GM12801 (cell line): ENCODE measurements around the gene KRT83.

Experiments
- CTCF ChIP-seq: IDR thresholded peaks from one replicate; pipeline ENCODE4 v1.5.1; 2011; ENCODE audit warnings: control low read depth; ENCODE audit not compliant: insufficient read length; ENCODE audit errors: extremely low read depth

Gene KRT83

GRCh38 chr12:52327052-52327829, 6.0 kb upstream of the KRT83 start:
- no peak for TF ChIP-seq CTCF

GRCh38 chr12:52324153-52324444, 2.9 kb upstream of the KRT83 start:
- TF ChIP-seq CTCF: no peak

GRCh38 chr12:52323416-52324152, 2.4 kb upstream of the KRT83 start:
- TF ChIP-seq CTCF: no peak

- TF ChIP-seq CTCF: no peak
These were observed 1.8 kb upstream of the KRT83 start for GRCh38 chr12:52323001-52323400.

GRCh38 chr12:52322069-52322468, 871 bp upstream of the KRT83 start:
- TF ChIP-seq CTCF: no peak

GRCh38 chr12:52321418-52321817, 220 bp upstream of the KRT83 start:
- TF ChIP-seq CTCF: no peak

- TF ChIP-seq CTCF: no peak
These were observed 2.1 kb downstream of the KRT83 start for GRCh38 chr12:52319097-52319496.
